ENCODE measurements around the gene ARFIP1. TPM values are rescaled to one million over a fixed set of nuclear protein-coding genes. Genes with fewer than 3 reads are reported as not detected.
"Not testable (repeated sequence)": the region's sequence is repeated elsewhere in the genome, so short reads cannot be mapped to it uniquely, and the experiment has no call there.

The ARFIP1 gene
- polyA plus RNA-seq, 1 donor from 2014 or later: 35.1 TPM

DNA sequence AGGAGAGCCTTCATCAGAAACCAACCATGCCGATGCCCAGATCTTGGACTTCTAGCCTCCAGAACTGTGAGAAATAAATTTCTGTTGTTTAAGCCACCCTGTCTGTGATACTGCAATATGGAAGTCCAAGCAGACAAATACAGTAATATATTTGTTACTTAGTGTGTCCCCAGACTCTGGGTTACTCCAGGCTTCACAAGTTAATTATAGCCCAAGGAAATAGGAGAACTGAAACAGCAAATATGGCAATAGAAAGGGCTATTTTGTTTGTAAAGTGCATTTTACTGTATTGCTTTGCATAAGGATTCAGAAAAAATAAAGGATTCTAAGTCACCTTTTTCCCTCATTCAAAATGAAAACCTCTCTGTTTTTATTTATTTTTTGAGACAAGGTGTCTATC, 16.0 kb upstream of the ARFIP1 start:
- Histone ChIP-seq H3F3A (ENCODE audit: insufficient read depth, low read length, poor library complexity, severe bottlenecking) (no peaks in the 10 kb centered on the region), H3K9me3 (ENCODE audit: low read length) (no peaks in the 10 kb centered on the region), H2AFZ (ENCODE audit: low read depth, low read length) (no peak overlapping the region), H3K27me3 (ENCODE audit: insufficient read depth, low read depth, low read length) (no peaks in the 10 kb centered on the region), H3K36me3 (ENCODE audit: insufficient read depth, low read length) (no peaks in the 10 kb centered on the region), H3K79me2 (replicated peaks; ENCODE audit: insufficient read depth, low read length) (no peaks in the 10 kb centered on the region), H3K4me3 (ENCODE audit: low read length) (no peak overlapping the region), H3K27ac (ENCODE audit: low read length) (no peak overlapping the region), H3K9me2 (ENCODE audit: insufficient read depth, low read length) (no peaks in the 10 kb centered on the region), H3K4me2 (ENCODE audit: low read length) (no peak overlapping the region), H4K20me1 (ENCODE audit: insufficient read depth) (no peaks in the 10 kb centered on the region), H3K9ac (ENCODE audit: low read length) (no peak overlapping the region)
- TF ChIP-seq CTCF (IDR thresholded peaks at IDR 0.05; ENCODE audit: poor library complexity, severe bottlenecking) (no peak), SMC3 (conservative IDR thresholded peaks at IDR 0.05; ENCODE audit: poor library complexity) (no peak), EP300 (conservative IDR thresholded peaks at IDR 0.05; ENCODE audit: poor library complexity, severe bottlenecking) (no peak), RAD21 (conservative IDR thresholded peaks at IDR 0.05) (no peak), MXI1 (conservative IDR thresholded peaks at IDR 0.05; ENCODE audit: poor library complexity, severe bottlenecking) (no peak), EZH2 (IDR thresholded peaks at IDR 0.05; ENCODE audit: borderline replicate concordance, insufficient read depth, low read length, poor library complexity, severe bottlenecking) (no peak), POLR2AphosphoS5 (IDR thresholded peaks at IDR 0.05) (no peak), TAF1 (IDR thresholded peaks at IDR 0.05; ENCODE audit: low read depth) (no peak), REST (IDR thresholded peaks at IDR 0.05; ENCODE audit: borderline replicate concordance) (no peak)

GRCh38 chr4:152765069-152765737, 14.6 kb upstream of the ARFIP1 start:
- not testable (repeated sequence) for H3K27ac ChIP-seq (ENCODE audit: low read length); H4K20me1 ChIP-seq (ENCODE audit: insufficient read depth); H3F3A ChIP-seq (ENCODE audit: insufficient read depth, low read length, poor library complexity, severe bottlenecking); H3K9ac ChIP-seq (ENCODE audit: low read length); H3K4me3 ChIP-seq (ENCODE audit: low read length); H3K27me3 ChIP-seq (ENCODE audit: insufficient read depth, low read depth, low read length); H3K9me2 ChIP-seq (ENCODE audit: insufficient read depth, low read length); H3K36me3 ChIP-seq (ENCODE audit: insufficient read depth, low read length); H3K4me2 ChIP-seq (ENCODE audit: low read length); H3K79me2 ChIP-seq (replicated peaks; ENCODE audit: insufficient read depth, low read length); H3K9me3 ChIP-seq (ENCODE audit: low read length); H2AFZ ChIP-seq (ENCODE audit: low read depth, low read length)
